Gastrocnemius medialis (tissue), 4 donors: ENCODE measurements around the gene ATXN7L1.

Experiments
- POLR2A ChIP-seq, 2 donors: fragments of 450-650 bp; IDR thresholded peaks; one replicate each; pipeline ENCODE4 v1.6.1; 2017; ENCODE audit warnings: antibody characterized with exemption in 2 of 2, mild to moderate bottlenecking in 2 of 2, moderate library complexity in 2 of 2
- TF ChIP-seq, protein P1 (sequence below), 5 experiments: fragments of 450-650 bp in 3 of 5; fragments of 200-600 bp in 2 of 5; sonication (generic) in 2 of 5; IDR thresholded peaks in 4 of 5; conservative IDR thresholded peaks in 1 of 5; 1 replicate in 4 of 5; 2 replicates in 1 of 5; pipeline ENCODE4 v1.5.1; 2016 to 2019; ENCODE audit warnings: antibody characterized with exemption in 5 of 5, mild to moderate bottlenecking in 3 of 5, moderate library complexity in 3 of 5

DNA sequence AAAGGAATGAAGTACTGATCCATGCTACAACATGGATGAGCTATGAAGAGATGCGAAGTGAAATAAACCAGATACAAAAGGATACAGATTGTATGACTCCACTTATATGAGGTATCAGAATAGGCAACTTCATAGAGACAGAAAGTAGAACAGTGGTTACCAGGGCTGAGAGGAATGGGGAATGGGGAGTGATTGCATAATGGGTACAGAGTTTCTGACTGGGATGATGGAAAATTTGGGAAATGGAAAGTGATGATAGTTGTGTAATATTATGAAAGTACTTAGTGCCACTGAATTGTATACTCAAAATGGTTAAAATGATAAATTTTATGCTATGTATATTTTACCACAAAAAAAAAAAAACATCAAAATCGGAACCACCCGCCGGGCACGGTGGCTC is 3.9 kb downstream of the ATXN7L1 start:
- TF ChIP-seq, protein P1, sequence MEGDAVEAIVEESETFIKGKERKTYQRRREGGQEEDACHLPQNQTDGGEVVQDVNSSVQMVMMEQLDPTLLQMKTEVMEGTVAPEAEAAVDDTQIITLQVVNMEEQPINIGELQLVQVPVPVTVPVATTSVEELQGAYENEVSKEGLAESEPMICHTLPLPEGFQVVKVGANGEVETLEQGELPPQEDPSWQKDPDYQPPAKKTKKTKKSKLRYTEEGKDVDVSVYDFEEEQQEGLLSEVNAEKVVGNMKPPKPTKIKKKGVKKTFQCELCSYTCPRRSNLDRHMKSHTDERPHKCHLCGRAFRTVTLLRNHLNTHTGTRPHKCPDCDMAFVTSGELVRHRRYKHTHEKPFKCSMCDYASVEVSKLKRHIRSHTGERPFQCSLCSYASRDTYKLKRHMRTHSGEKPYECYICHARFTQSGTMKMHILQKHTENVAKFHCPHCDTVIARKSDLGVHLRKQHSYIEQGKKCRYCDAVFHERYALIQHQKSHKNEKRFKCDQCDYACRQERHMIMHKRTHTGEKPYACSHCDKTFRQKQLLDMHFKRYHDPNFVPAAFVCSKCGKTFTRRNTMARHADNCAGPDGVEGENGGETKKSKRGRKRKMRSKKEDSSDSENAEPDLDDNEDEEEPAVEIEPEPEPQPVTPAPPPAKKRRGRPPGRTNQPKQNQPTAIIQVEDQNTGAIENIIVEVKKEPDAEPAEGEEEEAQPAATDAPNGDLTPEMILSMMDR (IDR thresholded peaks at IDR 0.05 in 4 of 5, conservative IDR thresholded peaks at IDR 0.05 in 1 of 5) = no peak
- TF ChIP-seq POLR2A (IDR thresholded peaks at IDR 0.05) = no peak
